Glomerular visceral epithelial cell (primary cell): ENCODE data around the gene TPSAB1.
"Not testable (repeated sequence)": the region's sequence is repeated elsewhere in the genome, so short reads cannot be mapped to it uniquely, and the experiment has no call there.

ENCODE experiments used
- DNase-seq: peaks from one replicate; pipeline ENCODE4 v3.0.0-alpha.2; 2016; ENCODE audit errors: extremely low spot score

The TPSAB1 gene

DNA sequence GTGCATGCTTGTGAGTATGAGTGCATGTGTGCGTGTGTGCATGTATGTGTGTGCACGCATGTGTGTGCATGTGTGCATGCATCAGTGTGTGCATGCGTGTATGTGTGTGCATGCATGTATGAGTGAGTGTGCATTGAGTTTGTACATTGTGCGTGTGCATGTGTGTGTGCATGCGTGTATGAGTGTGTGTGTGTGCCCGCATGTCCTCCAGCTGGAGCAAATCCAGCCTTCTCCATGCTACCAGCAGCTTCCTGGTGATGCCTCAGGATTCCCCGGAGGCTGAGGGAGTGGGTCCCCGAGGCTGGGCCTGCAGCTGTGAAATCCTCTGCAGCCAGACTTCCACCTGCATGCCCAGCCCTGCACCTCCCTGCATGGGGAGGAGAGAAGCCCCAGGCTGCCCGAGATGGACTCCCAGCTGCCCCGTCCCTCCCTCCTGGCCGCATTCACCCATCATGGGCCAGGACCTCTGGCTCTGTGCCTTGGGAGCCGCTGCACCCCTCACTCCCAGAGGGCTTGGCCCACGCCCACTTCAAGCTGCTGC, 24.7 kb downstream of the TPSAB1 start:
- DNase-seq, result no peak

DNA sequence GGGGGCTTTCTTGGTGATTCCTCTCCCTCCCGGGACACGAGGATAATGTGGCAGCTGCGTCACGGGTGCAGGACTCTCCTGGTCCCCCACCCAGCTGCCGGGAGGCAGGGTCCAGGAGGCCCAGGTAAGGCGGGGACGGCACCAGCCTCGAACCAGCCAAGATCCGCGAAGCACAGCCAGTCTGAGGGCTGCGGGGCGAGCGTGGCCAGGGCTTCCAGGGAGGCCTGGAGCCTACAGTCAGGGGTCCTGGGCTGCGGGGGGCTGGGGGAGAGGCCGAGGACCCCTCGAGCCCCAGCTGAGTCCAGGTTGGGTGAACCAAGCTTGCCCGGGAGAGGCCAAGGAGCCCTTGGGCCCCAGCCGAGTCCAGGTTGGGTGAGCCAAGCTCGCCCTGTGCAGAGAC, 25.3 kb downstream of the TPSAB1 start:
- DNase-seq, result no peak

DNA sequence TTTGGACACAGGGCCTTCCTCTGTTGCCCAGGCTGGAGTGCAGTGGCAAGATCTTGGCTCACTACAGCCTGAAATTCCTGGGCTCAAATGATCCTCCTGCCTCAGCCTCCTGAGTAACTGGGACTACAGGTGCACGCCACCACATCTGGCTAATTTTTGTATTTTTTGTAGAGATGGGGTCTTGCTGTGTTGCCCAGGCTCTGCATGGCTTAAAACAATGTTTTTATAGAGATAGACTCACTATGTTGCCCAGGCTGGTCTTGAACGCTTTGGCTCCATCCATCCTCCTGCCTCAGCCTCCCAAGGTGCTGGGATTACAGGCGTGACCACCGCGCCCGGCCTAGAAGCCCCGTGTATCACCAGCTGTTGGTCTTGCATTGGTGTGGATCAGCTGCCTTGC, 28.9 kb downstream of the TPSAB1 start:
- not testable (repeated sequence) for DNase-seq

DNA sequence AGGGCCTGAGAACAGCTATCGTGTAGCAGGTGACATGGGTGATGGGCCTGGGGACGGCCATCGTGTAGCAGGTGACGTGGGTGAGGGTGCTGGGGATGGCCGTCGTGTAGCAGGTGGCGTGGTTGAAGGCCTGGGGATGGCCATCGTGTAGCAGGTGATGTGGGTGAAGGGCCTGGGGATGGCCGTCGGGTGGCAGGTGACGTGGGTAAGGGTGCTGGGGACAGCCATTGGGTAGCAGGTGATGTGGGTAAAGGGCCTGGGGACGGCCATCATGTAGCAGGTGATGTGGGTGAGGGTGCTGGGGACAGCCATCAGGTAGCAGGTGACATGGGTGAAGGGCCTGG, 30.8 kb downstream of the TPSAB1 start:
- DNase-seq, result no peak

DNA sequence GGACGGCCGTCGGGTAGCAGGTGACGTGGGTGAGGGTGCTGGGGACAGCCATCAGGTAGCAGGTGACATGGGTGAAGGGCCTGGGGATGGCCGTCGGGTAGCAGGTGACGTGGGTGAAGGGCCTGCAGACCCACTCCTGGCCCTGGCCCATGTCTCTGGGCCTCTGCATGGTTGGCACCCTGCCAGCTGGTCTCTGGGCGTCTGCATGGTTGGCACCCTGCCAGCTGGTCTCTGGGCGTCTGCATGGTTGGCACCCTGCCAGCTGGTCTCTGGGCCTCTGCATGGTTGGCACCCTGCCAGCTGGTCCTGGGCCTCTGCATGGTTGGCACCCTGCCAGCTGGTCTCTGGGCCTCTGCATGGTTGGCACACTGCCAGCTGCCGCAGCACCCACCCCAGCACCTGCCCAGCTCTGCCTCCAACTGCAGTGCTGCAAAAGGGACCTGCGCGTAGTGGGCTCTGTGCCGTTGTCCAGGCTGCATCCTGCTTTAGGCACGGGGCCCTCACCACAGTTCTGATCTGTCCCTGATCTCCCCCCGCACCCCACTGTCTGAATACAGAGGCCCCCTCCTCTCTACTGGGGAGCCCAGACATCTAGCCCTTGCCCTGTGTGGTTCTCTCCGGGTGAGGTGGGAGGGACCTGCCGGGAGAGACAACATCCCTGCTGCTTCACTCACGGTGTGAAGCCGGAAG, 31.4 kb downstream of the TPSAB1 start:
- peak; percentile 45 for DNase-seq

DNA sequence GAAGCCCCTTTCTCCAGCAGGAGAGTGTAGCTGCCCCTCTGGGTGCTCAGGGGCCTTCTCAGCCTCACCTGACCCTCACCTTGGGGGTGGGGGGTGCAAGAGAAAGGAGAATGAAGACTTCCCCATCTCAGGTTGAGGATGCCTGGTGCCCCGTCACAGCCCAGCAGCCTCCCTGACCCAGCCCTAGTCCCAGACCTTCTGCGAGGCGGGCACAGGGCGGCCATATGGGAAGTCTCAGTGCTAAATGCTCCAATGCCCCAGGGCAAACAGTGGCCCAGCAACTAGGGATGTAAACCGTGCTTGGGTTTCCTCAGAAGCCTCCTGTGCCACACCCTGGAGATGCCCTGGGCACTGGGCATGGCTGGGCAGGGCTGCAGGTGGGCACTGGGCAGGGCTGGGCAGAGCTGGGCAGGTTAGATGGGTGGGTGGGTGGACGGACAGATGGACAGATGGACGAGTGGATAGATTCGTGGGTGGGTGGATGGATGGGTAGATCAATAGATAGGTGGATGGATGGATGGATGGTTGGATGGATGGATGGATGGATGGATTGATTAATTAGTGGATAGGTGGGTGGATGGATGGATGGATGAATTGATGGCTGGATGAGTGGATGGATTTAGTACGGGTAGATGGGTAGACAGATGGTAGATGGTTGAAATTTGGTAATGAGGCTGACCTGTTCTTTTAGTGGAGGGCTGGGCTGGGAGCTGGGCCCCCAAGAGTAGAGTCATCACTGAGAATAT, 32.1 kb downstream of the TPSAB1 start:
- no peak for DNase-seq

DNA sequence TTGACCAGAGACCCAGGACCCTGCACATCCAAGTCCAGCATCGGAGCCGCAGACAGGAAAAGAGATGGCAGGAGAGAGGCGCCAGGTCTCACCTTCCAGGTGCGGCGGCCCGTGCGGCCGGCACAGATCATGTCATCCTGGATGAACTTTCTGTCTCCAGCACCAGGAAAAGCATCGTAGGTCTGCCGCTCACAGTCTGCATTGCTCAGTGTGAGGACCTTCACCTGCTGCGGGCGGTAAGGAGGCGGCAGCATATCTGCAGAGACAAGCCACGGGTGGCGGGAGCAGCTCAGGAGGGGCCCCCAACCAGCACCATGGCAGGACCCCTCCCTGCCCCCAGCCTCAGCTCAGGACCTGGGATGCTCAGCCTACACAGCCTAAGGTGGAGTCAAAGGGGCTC, 33.3 kb downstream of the TPSAB1 start:
- DNase-seq, result no peak

DNA sequence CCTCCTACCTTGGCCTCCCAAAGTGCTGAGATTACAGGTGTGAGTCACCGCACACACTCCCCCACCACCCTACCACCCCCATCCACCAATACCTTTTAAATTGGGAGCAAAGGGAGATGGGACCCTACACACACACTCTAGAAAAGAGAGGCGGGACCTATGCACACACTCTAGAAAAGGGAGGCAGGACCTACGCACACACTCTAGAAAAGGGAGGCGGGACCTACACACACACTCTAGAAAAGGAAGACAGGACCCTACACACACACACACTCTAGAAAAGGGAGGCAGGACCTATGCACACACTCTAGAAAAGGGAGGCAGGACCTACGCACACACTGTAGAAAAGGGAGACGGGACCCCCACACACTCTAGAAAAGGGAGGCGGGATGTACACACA, 34.3 kb downstream of the TPSAB1 start:
- no peak for DNase-seq

DNA sequence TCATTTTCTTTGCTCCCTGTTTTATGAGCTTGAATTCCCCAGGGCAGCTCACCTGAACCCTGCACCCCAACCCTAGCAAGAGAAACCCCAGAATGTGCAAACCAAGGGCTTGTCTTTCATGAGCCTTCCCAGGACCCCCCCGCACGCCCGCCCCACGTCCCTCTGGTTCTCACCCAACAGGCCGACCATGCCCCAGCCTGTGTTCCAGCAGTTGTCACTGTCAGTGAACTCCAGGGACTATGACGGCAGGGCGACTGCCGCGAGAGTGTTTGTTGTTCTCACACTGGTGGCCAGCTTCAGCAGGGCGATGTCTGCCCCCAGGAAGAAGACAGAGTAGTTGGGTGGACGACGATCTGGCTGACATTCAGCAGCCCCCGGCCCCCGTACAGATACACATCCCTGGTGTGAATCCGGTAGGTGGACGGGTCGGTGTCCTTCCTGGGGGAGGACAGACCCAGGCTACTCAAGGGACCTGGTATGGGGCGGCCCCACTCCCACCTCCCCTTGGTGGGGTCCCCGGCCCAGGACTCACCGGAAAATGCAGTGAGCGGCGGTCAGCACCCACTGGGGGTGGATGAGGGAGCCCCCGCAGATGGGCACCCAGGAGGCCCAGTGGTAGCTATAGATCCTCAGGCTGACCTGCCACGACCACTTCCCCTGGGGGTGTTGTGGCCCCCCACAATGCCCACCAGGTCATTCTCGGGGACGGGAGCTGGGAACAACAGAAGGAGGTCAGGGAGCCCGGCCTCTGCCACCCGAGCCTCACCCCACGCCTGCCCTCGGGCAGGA, 35.5 kb downstream of the TPSAB1 start:
- DNase-seq, result no peak

DNA sequence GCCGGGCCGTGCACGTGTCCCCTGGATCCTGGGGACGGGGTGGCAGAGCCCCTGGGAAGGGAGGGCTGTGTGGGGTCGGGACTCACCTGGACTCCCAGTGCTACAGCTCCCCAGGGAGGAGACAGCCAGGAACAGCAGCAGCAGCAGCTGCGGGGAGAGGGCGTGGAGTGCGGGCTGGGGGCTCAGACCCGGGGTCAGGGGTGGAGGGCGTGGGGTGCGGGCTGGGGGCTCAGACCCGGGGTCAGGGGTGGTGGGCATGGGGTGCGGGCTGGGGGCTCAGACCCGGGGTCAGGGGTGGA, 36.0 kb downstream of the TPSAB1 start:
- DNase-seq, result no peak

DNA sequence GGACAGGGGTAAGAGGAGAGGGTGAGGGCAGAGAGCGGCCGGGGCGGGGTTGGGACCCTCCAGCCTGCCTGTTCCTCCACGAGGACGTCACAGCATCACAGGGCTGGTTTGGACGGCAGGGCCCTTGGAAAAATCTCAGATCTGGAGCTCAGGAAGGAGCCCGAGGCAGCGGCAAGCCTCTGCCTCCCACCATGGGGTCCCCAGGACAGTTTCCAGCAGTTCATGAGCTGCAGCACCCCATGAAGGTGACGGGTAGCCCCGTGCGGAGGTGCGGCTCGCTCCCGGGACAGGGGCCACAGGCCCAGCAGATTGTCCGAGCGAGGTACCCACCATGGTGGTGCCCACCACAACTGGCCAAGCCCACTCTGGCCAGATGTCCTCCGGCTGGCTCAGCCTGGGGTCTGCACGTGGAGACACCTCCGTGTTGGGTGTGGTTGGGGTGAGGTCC, 36.7 kb downstream of the TPSAB1 start:
- DNase-seq, result no peak

DNA sequence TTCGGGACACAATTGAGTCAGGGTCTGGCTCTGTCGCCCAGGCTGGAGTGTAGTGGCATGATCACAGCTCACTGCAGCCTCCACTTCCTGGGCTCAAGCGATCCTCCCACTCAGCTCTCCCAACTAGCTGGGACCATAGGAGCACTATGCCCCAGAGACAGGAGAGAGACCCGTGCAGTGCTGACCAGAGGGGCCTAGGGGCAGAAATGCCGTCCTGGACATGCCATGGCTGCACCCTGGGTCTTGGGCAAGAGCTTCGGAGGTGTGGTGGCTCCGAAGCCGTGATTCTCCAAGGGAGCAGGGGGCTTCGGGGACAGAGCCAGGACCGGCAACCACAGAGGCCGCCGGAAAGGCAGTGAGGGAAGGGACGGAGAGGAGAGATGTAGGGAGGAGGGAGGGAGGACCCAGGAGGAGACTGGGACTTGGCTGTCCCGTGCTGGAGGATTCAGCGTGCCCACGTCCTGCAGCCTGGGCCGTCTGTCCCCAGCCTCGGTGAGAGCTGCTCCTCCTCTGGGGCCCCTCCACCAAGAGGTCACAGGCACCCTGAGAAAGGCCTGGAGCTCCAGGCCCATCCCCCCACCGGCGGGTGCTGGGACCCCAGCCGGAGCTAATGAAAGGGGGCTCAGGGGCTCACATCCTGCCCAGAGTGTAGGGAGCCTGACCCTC, 37.2 kb downstream of the TPSAB1 start:
- DNase-seq, result no peak

DNA sequence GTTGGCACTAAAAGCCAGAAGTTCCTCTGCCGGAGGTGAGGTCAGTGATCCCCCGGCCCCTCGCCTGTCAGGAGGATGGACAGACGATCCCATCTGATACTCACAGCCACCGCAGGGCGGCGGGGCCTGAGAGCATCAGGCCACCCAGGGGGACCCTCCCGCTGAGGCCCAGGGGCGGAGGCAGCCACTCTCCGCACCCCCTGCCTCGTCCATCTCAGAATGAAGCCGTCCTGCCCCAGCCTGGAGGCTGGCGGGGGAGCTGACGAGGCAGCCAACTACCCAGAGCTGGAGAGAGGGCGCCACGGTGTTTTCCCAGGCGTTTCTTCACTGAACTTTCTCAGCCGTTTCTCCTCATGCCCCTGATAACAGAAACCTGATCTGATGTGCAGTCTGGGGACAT, 38.0 kb downstream of the TPSAB1 start:
- no peak for DNase-seq

DNA sequence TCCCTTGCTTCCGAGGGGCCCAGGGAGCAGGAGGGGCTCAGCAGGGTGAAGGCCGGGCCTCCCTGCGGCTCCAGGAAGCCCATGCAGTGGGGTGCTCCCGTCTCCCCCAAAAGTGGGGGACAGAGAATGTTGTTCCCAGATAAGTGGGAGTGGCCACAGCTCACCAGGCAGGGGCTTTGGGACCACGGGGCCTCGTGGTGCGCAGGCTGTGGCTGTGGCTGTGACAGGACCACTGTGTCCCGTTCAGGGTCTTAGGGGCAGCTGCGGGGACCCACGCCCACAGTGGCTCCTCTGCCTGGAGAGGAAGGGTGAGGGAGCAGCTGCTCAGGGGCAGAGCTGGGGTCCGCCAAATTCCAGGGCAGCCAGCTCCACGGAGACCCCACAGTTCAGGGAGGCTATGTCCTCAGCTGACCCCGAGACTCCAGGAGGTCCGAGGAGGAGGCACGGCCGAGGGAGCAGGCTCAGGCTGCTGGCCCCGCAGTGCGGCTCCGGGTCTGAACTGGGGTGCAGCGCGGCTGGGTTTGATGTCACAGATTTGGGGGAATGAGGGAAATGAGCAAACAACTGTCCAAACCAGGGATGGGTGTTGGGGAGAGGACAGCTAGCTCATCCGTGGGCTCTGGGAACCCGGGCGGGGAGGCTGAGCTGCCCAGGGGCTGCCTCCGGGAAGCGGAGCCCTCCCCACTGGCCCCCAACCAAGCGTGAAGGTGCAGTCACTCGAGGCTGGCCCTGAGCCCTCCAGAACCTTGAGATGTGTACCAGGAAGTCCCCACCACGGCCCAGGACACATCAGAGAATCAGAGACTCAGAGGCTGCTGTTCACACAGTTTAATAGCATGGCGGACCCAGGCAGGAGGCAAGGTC, 38.8 kb downstream of the TPSAB1 start:
- DNase-seq, result no peak

DNA sequence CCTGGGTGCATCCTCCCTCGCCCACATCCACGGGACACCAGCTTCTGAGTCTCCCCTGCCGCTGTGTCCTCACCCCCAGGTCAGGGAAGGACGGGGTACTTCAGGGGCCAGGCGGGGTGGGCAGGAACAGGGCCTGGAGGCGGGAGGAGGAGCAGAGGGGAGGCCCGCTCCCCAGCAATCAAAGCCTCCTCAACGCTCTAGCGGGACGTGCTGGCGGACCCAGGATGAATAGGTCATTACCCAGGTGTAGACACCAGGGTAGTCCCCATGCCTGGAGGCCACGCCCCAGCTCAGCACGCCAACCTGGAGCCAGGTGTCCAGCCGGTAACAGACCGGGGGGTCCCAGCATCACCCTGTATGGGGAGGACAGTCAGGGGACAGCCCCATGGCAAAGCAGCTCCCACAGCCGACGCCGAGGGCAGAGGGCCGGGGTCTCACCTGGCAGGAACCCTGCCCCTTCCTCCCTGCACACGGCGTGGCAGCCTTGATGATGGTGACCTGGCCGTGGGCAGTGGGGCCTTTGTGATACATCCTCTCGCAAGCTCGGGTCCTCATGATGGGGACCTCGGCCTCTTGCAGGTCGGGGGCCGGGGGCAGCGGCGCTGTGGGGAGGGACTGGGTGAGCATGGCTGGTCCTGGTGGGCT, 39.6 kb downstream of the TPSAB1 start:
- no peak for DNase-seq

DNA sequence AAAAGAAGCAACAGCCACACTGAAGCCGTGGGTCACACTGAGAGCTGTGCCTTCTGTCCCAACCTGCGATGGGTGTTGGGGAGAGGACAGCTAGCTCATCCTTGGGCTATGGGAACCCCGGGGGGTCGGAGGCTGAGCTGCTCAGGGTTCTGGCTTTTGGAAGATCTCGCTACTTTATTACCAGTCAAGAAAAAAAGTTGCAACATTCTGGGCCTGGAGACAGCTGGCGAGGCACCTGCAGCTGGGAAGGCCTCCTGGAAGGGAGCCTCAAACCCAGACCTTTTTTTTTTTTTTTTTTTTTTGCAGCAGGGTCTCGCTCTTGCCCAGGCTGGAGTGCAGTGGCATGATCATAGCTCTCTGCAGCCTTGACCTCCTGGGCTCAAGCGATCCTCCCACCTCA, 40.3 kb downstream of the TPSAB1 start:
- DNase-seq, result no peak

DNA sequence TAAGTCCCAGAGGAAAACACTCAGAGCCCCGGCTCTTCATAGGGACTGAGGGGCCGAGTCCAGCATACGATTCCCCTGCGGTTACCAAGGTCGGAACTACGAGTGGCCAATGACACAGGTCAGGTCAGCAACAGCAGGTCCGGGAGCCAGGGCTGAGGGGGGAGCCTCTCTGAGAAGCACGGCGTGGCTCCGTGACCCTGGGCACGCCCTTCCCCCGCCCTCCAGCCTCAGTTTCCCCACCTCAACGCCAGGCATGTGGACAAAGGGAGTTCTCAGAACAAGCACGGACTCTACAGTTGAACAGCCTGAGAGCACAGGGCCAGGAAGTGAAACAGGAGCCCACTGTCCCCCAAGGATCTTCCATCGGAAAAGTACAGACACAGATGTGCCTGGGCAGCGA, 41.0 kb downstream of the TPSAB1 start:
- no peak for DNase-seq

DNA sequence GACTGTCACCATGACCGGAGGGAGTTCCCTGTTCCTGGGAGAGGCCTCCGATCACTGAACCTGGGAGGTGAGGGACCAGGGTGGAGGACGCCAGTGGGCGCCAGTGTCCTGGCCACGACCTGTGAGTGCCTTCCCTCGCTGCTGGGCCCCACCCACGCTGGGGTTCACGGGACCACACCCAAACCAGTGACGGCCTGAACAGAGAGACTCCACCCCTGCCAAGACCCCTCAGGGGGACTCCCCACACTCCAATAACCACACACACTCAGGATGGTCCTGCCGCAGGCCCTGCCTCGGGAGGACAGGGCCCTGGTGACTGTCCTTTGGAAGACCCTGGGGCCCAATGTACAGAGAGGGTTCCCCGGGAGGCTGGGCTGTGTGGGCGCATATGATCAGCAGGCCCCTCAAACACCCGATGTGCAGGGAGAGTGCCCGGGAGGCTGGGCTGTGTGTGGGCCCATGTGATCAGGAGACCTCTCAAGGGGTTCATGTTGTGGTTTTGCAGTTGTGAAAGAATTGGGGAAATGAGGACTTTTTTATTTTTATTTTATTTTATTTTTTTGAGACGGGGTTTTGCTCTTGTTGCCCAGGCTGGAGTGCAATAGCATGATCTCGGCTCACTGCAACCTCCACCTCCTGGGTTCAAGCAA, 41.9 kb downstream of the TPSAB1 start:
- DNase-seq, result no peak

DNA sequence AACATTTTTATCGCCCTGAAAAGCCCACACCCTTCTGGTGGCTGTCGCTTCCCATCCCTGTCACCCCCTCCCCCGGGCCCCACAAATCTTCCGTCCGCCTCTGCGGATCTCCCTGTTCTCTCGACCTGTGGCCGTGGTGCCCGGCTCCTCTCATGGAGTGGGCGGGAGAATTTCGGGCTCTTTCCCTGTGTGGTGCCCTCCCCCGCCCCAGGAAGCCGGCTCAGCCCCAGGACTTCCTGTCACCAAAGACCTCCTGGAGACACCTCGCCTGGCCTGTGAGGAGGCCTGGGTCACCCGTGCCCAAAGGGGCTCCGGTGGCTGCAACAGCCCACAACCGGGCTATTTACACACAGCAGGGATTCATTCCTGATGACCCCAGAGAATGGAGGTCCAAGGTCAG, 42.8 kb downstream of the TPSAB1 start:
- DNase-seq, result no peak

DNA sequence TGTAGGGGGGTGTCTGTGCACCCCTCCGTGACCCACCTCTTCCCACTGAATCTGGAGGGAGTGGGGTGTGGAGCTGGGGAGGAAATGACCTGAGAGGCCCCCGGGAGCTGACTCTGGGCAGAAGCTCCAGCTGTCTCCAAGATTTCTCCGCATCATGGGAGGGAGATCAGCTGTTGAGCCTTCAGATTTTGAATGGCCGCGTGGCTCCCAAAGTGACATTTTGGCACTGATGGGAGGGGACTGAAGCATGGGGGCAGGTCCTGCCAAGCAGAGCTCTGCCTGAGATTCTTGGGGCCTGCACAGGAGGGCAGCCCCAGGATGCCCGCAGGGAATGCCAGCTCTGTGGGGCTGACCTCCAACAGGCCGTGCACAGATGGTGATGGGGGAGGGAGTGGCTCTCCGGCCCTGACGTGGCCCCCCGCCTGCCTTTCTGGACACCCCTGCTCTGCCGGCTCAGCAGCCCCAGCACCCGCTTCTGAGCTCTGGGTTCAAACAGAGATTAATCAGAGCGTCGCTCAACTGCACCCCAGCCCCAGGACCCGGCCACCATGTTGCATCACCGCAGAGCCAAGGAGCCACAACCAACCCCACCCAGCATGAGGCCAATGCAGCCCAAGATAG, 43.6 kb downstream of the TPSAB1 start:
- no peak for DNase-seq
